Sciatic nerve (tissue), 2 donors: ENCODE results near the gene XCR1. TPM values are rescaled to one million over a fixed set of nuclear protein-coding genes. Genes with fewer than 3 reads are reported as not detected.
"Not testable (repeated sequence)": the region's sequence is repeated elsewhere in the genome, so short reads cannot be mapped to it uniquely, and the experiment has no call there.

ENCODE experiments used
- ATAC-seq: fragments of 200-7000 bp; cut with Tn5 transposase; one replicate; pipeline ENCODE4 v1.9.1; 2020; ENCODE audit warnings: mild to moderate bottlenecking, moderate library complexity
- DNase-seq: peaks from one replicate; pipeline ENCODE4 v3.0.0-alpha.2; 2020; ENCODE audit warnings: low spot score
- intact Hi-C: fragments of 100-400 bp; cut with DNase I; formaldehyde crosslinking; loops from one replicate; pipeline ENCODE4 v1.14.2; 2022
- total RNA-seq: library from RNA; stranded (reverse); fragmentation: NEBNext Ultra II Directional; extraction: Animal tissue kit (Norgen Biotek cat#: 25700); gene quantifications from one replicate; pipeline ENCODE4 v1.2.1, GENCODE V29; 2021
- donor health status: DM: no; HTN: no; CAD: no.
- donor health status: DM: no; HTN: no; CAD: no.

The XCR1 gene, protein sequence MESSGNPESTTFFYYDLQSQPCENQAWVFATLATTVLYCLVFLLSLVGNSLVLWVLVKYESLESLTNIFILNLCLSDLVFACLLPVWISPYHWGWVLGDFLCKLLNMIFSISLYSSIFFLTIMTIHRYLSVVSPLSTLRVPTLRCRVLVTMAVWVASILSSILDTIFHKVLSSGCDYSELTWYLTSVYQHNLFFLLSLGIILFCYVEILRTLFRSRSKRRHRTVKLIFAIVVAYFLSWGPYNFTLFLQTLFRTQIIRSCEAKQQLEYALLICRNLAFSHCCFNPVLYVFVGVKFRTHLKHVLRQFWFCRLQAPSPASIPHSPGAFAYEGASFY
- total RNA-seq, result 0.27 TPM

DNA sequence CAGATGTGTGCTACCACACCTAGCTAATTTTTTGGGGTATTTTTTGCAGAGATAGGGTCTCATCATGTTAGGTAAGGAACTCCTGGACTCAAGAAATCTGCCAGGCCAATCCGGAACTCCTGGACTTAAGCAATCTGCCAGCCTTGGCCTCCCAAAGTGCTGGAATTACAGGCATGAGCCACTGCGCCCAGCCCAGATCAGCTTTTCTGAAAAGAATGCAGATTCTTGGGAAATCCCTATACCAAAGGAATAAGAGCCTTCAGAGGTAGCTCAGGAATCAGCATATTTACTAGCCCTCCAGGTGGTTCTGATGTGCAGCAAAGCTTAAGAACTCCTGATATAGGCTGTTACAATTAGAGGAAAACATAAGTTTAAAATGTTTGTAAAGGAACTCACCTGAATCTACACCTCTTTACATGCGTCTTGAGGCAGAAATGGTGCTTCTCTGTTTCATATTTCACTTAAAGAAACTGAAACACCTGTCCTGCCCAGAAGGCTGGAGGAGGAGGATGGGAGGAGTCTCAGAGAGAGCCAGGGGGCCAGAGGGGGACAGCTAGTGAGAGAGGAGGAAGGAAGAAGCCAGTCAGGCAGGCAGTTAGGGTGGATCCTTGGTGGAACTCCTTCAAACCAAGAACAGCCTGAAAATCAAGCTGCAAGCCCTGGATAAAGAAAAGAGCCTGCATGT, at the start of gene XCR1:
TSS of gene XCR1 (minus strand) at position 463 of the 685 bp plus-strand sequence. CDS start 5,536 bp downstream, outside the sequence.
- ATAC-seq, result no peak
- intact Hi-C loops, result no loop called here
- DNase-seq, result no peak

DNA sequence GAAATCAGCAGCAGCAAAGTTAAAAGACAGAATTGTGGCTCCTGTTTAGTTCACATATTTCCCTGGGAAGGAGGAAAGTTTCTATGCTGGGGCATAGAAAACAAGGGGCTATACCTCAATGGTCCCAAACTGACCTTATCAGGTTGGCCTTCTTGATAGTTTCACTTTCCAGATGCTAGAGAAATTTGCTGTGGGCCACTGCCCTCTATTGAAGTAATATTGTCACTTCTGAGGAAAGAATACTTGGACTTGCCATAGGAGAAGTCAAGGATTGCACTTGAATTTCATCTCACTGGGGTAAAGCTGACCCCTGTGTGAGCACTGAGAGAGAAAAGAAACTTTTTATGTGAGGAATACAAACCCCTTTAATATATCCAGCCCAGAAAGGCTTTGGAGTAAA, 49.3 kb upstream of the XCR1 start:
- ATAC-seq, result no peak
- DNase-seq, result no peak
- intact Hi-C loops, result no loop called here

DNA sequence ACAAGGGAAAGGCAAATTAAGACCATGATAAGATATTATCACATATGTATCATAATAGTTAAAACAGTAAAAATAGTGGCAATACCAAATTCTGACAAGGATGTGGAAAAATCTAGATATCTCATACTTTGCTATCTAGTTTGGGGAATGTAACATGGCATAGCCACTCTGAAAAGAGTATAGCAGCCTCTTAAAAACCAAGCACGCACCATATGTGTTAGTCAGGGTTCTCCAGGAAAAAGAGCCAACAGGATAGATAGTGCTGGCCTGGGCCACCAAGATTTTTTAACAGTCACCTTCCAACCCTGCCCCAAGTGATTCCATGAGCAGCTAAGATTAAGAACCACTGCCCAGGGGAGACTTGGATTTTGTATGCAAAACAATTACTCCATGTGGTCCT, 48.5 kb upstream of the XCR1 start:
- ATAC-seq (no peak), DNase-seq (no peak)
- intact Hi-C loops, result no loop called here

DNA sequence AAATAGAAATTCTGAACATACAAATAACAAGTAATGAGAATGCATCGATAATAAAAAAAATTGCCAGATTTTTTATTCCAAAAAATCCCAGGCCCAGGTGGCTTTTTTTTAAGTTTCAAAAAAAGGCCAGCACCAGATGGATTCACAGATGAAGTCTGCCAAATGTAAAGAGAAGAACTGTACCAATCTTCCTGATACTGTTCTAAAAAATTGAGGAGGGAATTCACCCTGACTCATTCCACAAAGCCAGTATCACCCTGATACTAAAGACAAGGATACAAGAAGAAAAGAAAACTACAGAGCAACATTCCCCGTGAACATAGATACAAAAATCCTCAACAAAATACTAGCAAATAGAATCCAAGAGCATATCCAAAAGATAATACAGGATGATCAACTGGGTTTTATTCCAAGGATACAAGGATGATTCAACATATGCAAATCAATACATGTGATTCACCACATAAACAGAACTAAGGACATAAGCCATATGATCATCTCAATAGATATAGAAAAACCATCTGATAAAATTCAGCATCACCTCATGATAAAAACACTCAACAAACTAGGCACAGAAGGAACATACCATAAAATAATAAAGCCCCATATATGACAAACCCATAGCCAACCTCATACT, 44.1 kb upstream of the XCR1 start:
- DNase-seq (no peak), ATAC-seq (no peak)
- intact Hi-C loops, result no loop called here

DNA sequence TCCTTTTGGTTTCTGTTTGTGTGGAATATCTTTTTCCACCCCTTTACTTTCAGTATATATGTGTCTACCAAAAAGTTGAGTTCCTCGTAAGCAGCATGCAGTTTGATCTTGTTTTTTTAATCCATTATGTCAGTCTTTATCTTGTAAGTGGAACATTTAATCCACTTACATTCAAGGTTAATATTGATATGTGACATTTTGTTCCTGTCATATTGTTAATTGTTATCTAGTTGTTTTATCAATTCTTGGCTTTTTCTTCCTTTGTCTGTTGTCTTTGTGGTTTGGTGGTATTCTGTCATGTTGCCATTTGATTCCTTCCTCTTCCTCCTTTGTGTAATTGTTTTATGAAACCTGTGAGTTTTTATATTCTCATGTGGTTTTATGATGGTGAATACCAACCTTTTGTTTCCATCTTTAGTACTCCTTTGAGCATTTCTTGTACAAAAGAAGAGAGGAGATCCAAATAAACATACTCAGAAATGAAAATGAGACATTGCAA, 43.4 kb upstream of the XCR1 start:
- no peak for DNase-seq
- ATAC-seq, result no peak
- intact Hi-C loops, result no loop called here

DNA sequence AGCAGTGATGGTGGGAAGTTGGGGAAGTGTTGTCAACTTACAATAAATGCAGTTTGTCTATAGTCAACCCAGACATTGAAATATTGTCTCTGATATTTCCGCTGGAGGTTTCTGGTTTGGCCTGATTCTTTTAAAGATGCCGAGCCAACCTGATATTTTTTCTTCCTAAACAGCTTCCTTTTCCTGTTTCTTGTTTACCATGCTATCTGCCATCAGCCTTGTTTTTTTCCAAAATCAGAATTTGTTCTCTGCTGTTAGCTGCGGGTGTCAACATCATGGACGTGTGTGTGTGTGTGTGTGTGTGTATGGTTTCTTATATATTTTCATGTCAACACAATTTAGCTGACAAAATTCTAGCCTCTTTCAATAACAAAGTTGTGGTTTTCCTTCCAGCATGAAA, 41.2 kb upstream of the XCR1 start:
- intact Hi-C loops, result no loop called here
- ATAC-seq (no peak), DNase-seq (no peak)

DNA sequence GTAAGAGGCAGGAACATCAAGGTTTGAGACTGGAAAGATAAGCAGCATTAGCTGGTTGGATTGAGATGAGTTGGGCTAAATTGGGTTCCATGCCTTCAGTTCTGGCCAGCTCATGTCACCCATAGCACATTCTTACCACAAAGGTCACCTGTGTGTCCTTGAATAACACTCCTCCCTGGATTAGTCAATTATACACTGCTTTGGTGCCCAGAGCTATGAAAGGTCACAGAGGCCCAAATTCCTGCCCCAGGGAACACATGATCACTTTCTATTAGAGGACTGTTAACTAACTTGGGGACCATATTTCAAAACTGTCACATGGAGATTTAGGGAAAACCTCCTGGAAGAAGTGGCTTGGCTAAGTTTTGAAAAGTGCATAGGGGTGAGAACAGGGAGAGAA, 40.1 kb upstream of the XCR1 start:
- ATAC-seq (no peak), DNase-seq (no peak)
- intact Hi-C loops, result no loop called here

DNA sequence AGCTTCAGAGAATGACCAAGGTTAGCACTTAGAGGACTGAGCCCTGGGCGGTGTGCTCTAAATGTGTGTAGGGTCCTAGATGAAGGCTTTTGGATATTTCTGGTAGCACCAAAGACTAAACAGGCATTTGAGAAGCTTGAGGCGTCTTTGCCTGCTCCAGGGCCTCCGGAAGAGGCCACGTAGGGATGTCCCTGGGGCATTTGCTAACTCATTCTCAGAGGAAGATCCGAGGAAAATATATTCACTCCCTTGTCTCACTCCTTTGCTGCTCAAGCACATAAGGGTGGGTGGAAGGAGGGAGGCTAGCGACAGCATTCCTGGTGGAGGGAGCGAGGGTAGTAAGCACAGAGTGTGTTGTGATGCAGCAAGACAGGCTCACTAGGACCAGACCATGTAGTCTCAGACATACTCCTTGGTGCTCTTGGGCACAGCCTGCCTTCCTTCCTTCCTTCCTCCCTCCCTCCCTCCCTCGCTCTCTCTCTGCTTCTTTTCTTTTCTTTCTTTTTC, 38.5 kb upstream of the XCR1 start:
- no peak for ATAC-seq
- intact Hi-C loops, result no loop called here
- no peak for DNase-seq

DNA sequence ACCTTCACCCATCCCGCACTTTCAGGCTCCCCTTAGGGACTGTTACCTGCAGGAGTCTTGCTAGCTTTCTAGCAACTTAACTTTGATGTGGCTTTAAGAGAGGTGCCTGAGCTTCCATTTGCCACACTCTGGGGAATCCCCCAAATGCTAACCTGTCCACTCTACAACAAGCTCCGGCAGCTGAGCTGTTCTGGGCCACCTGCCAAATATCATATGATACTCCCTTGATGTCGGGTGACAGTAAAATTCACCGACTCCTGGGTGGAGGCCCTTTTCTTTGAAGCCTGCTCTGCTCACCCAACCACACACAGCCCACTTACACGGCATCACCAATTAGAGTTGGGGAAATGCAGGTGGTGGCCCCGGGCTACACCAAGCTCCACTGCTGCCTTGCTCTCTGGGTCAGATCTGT, 38.0 kb upstream of the XCR1 start:
- intact Hi-C loops, result no loop called here
- DNase-seq (no peak), ATAC-seq (no peak)

DNA sequence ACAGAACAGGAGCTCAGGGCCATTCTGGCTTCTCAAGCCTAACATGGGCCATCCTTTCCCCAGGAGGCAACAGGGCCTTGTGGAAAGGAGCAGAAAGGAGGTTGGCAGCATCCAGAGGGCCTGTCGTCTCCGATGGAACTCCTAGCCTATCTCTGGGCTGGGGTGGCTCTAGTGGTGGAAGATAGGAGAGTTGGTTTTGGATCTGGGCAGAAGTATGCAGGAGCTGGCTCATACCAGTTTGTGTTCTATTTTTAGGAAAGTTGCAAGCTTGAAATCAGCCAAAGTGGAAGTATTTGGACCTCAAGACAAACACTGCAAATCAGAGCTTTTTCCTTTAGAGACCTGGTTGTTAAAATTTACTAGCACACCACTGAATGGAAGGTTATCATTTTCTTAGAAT, 35.4 kb upstream of the XCR1 start:
- intact Hi-C loops, result no loop called here
- ATAC-seq, result peak; percentile 47
- no peak for DNase-seq

DNA sequence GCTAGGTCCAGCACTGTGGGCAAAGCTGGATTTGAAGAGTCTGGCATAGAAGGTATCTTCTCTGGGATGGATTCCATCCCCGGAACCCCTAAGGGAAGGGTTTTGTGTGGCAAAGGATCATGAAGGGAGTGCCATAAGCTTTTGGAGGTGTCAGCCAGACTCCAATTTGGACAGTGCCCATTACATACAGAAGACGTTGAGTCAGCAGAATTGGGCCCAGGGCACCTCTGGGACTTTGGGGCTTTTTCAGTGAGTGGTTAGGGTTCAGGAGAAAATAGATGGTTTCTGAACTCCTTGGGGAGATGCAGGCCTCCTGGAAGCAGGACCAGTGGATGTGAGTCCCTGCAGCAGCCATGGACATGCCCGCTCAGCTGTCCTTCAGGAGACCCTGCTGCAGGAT, 34.6 kb upstream of the XCR1 start:
- no peak for ATAC-seq
- intact Hi-C loops, result no loop called here
- DNase-seq, result no peak

DNA sequence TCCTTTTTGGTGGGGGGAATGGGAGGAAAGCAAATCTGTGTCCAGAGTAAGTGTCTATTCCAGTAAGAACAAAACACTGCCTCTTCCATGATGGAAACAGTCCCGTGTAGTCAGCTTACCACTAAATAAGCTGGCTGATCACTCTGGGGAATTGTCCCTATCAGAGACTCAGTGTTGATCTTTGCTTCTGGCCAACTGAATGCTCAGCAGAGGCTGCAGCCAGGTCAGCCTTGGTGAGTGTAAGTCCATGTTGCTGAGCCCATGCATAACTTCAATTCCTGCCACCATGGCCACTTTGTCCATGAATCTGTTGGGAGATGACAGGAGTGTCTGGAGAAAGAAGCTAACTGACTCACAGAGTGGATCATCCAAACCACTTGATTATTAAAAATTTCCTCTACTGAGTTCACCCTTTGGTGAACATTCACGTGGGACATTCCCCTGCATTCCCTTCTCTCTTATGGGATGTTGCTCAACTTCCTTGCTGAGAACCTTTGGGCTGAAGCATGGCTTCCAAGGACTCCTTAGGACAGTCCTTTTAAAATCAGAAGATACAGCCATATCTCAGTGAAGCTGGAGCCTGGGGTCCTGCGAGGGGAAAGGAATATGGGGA, 33.9 kb upstream of the XCR1 start:
- DNase-seq (no peak), ATAC-seq (no peak)
- intact Hi-C loops, result no loop called here

DNA sequence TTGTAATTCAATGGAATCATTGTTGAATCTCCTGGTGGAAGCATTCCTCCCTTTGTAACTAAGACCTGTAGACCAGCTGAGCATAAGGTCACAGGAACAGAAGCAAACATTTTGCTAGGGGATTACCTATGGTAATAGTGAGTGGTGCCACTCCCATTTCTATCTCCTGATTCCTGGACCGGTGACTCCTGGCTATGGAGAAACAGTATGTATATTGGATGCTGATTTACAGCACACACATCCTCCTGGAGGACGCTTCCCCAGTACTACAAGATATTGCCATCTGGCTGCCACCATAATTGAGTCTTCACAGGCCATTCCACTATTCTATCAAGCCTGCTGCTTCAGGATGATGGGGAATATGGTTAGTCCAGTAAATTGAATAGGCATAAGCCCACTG, 33.3 kb upstream of the XCR1 start:
- ATAC-seq (no peak), DNase-seq (no peak)
- intact Hi-C loops, result no loop called here

DNA sequence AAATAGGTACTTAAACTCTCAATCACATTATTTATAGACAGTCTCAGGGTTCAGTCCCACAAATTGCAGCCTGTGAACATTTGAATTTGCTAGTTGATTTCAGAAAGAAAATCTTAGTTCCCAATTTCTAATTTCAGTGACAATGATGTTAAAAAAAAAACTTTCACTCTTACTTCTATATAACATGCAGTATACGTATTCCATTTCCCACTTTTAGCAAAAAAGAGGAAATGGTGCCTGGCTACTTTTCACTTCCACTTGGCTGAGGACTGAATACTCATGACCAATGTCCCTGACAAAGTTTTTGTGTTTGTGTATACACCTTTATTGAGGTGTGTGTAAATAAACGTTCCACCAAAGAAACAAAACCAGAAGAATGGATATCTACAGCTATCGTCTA, 32.1 kb upstream of the XCR1 start:
- DNase-seq (no peak), ATAC-seq (peak; percentile 50)

DNA sequence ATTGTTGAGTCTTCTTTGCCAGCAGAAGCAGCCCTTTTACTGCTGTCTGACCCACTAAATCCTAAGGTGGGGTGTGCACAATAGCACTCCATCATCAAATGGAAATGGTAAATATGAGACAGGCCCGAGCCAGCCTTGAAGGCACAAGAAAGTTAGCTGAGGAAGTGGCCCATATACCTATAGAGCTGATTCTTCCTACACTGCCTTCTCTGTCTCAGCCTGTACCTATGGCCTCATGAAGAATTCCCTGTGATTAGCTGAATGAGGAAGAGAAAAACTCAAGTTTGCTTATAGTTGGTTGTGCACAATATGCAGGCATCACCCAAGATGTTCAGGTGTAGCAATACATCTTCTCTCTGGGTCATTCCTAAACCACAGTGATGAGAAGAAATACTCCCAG, 31.7 kb upstream of the XCR1 start:
- DNase-seq (no peak), ATAC-seq (no peak)
- intact Hi-C loops, result no loop called here

More for the DNA sequence above, 32.1 kb upstream of the XCR1 start:
- intact Hi-C loops, result no loop called here

DNA sequence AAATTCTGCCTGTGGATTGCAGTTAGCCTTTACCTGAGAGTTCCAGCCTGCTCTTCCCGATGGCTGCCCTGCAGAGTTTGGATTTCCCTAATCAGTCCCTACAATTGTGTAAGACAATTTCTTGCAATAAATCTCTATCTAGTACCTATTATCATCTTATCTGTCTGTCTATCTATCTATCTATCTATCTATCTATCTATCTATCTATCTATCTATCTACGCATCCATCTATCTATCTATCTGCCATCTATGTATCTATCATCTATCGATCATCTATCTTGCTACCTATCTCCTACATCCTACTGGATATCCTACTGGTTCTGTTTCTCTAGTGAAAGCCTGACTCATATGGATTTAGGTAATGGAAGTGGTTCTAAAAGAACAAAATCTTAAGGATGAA, 30.4 kb upstream of the XCR1 start:
- no peak for DNase-seq
- intact Hi-C loops, result no loop called here
- no peak for ATAC-seq

DNA sequence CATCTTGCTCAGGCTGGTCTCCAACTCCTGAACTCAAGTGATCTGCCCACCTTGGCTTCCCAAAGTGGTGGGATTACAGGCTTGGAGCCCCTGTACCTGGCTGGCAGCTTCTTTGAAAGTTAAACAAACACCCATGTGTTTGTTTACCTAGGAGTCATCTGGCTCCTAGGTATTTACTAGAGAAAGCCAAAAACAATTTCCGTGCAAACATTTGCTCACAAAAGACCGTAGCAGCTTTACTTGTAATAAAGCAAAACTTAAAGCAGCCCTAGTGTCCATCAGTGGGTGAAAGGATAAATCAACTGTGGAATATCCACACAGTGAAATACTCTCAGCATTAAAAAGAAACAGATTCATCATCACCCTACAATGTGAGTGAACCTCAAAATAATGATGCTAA, 29.4 kb upstream of the XCR1 start:
- intact Hi-C loops, result no loop called here
- ATAC-seq (no peak), DNase-seq (no peak)

DNA sequence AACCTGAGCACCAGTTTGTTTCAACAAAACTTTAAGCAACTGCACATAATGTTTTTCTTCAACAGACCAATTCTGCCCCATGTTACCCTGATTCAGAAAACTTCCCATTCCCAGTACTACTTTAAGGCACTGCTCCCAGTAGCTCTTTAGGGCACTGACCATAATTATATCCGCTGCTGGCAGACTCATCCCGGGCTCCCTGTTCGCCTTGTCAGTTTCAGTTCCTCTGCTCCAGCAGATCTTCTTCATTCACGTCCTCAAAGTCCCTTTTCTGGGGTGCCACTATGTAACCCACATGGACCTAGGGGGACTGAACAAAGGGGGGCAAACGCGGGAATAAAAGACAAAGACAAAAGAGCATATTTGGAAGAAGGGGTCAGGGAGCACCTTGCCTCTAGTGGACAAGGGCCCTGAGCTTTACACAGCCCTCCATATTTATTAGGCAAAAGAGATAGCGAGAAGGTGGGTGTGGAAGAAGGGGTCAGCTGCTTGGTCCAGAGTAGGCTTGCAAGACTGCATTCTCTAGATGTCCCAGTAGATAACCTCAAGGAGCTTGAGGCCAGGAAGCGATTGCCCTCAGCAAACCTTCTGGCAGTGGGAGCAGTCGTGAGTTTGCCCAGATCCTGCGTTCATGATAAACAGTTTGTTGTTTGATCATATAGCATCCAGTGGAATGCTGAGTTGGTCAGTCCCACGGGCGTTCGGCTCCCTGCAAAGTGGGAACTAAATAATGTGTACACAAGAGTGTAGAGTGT, 26.7 kb upstream of the XCR1 start:
- DNase-seq, intact Hi-C loops, ATAC-seq: not testable (repeated sequence)

DNA sequence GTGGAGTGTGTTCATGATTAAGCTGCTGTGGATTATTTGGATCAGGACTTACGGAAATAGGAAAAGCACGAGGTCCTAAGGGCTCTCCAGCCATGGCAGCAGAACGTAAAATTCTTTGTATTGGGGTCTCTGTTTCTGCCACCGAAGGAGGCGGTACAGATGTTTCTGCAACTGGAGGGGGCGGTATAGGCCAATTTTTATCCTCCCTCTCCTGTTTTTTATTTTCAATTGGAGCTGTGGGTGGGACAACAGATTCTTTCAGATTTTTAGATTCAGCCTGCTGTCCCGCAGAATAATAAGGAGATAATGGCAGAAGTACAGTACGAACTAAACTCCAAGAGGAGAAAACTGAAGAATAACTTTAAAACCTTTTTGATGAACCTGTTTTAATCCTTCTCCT, 26.0 kb upstream of the XCR1 start:
- ATAC-seq, intact Hi-C loops, DNase-seq: not testable (repeated sequence)
